Mucosa of descending colon (tissue), 3 donors: ENCODE measurements around the gene LENEP. TPM values are rescaled to one million over a fixed set of nuclear protein-coding genes. Genes with fewer than 3 reads are reported as not detected.

Experiments used
- ATAC-seq: fragments of 200-7000 bp; cut with Tn5 transposase; one replicate; pipeline ENCODE4 v1.9.1; 2020; ENCODE audit warnings: mild to moderate bottlenecking, moderate library complexity
- DNase-seq, 3 donors: peaks; one replicate each; pipeline ENCODE4 v3.0.0-alpha.2; 2020
- H3K36me3 ChIP-seq: fragments of 200-600 bp; one replicate; pipeline ENCODE4 v1.8.0; 2021; ENCODE audit warnings: low read depth, mild to moderate bottlenecking
- H3K4me1 ChIP-seq: fragments of 200-600 bp; one replicate; pipeline ENCODE4 v1.8.0; 2021; ENCODE audit warnings: low read depth, mild to moderate bottlenecking
- H3K4me3 ChIP-seq: fragments of 200-600 bp; one replicate; pipeline ENCODE4 v1.8.0; 2021; ENCODE audit warnings: mild to moderate bottlenecking
- H3K9me3 ChIP-seq: fragments of 200-600 bp; one replicate; pipeline ENCODE4 v1.8.0; 2021; ENCODE audit warnings: mild to moderate bottlenecking
- CTCF ChIP-seq: fragments of 200-600 bp; IDR thresholded peaks from one replicate; pipeline ENCODE4 v1.8.0; 2022; ENCODE audit warnings: antibody characterized with exemption, mild to moderate bottlenecking
- intact Hi-C, 2 donors: fragments of 100-400 bp; cut with DNase I in 1 of 2; cut with micrococcal nuclease in 1 of 2; formaldehyde crosslinking; loops; one replicate each; pipeline versions ENCODE4 v1.11.0 to v1.11.1; 2022; cut with DNase I, micrococcal nuclease
- total RNA-seq, 3 donors: library from RNA; stranded (reverse); fragmentation: NEBNext Ultra II Directional in 2 of 3; extraction: Animal tissue kit (Norgen Biotek cat#: 25700) in 2 of 3; gene quantifications; one replicate each; pipeline versions ENCODE4 v1.2.1 to v1.2.4, GENCODE V29; 2021 to 2023
- donor health status: DM: no; HTN: no; CAD: no; lungs with moderate emphysema.
- donor health status: DM: no; HTN: no; CAD: no.
- donor health status: DM: no; HTN: yes; CAD: no.

The LENEP gene
- total RNA-seq, 3 donors from 2014 or later = 0.60 to 0.76 TPM; not detected in 1

GRCh38 chr1:155019377-155020245 is 26.2 kb downstream of the LENEP start:
- ATAC-seq (no peak), DNase-seq (no peak)
- intact Hi-C loops = loop anchor here in 1 of 2 donors (10.0 kb wide), 1 partner anchor 55 kb away; the partner anchor contains the start of gene PYGO2
- Histone ChIP-seq H3K4me3 (no peak overlapping the region), H3K36me3 (no peaks in the 10 kb centered on the region), H3K9me3 (no peaks in the 10 kb centered on the region), H3K4me1 (peaks cover 24% of the 10 kb centered on the region)
- no peak for TF ChIP-seq CTCF

- H3K36me3 ChIP-seq = no peaks in the 10 kb centered on the region
- peaks cover 6% of the 10 kb centered on the region for H3K4me1 ChIP-seq
- intact Hi-C loops = no loop called here
- no peak for TF ChIP-seq CTCF
- no peak overlapping the region for H3K4me3 ChIP-seq
- ATAC-seq = no peak
- no peaks in the 10 kb centered on the region for H3K9me3 ChIP-seq
- no peak for DNase-seq
Measured at GRCh38 chr1:155022136-155022926, 28.9 kb downstream of the LENEP start.

GRCh38 chr1:155022927-155023236 is 29.5 kb downstream of the LENEP start:
- intact Hi-C loops = no loop called here
- no peaks in the 10 kb centered on the region for H3K9me3 ChIP-seq
- no peak for TF ChIP-seq CTCF
- H3K36me3 ChIP-seq = no peaks in the 10 kb centered on the region
- ATAC-seq (peak; percentile 68), DNase-seq (peak in 1 of 3 donors; percentile 42)
- peaks cover 2% of the 10 kb centered on the region for H3K4me1 ChIP-seq
- no peak overlapping the region for H3K4me3 ChIP-seq

GRCh38 chr1:155023627-155024026 is 30.2 kb downstream of the LENEP start:
- Histone ChIP-seq H3K4me3 (no peak overlapping the region), H3K36me3 (no peaks in the 10 kb centered on the region), H3K4me1 (no peaks in the 10 kb centered on the region), H3K9me3 (no peaks in the 10 kb centered on the region)
- no peak for TF ChIP-seq CTCF
- ATAC-seq (no peak), DNase-seq (no peak)
- intact Hi-C loops = no loop called here

- intact Hi-C loops = no loop called here
- Histone ChIP-seq H3K9me3 (no peaks in the 10 kb centered on the region), H3K36me3 (no peaks in the 10 kb centered on the region), H3K4me1 (no peaks in the 10 kb centered on the region), H3K4me3 (no peak overlapping the region)
- DNase-seq (no peak), ATAC-seq (no peak)
- TF ChIP-seq CTCF = no peak
Measured at GRCh38 chr1:155024315-155024714, 30.9 kb downstream of the LENEP start.
